HuH-7 (cell line): Measurements from ENCODE around the gene FAM168A.
"Not testable (repeated sequence)": the region's sequence is repeated elsewhere in the genome, so short reads cannot be mapped to it uniquely, and the experiment has no call there.

ENCODE experiments used
- DNase-seq: peaks from one replicate; pipeline ENCODE4 v3.0.0; 2011; ENCODE audit warnings: low spot score

The FAM168A gene

DNA sequence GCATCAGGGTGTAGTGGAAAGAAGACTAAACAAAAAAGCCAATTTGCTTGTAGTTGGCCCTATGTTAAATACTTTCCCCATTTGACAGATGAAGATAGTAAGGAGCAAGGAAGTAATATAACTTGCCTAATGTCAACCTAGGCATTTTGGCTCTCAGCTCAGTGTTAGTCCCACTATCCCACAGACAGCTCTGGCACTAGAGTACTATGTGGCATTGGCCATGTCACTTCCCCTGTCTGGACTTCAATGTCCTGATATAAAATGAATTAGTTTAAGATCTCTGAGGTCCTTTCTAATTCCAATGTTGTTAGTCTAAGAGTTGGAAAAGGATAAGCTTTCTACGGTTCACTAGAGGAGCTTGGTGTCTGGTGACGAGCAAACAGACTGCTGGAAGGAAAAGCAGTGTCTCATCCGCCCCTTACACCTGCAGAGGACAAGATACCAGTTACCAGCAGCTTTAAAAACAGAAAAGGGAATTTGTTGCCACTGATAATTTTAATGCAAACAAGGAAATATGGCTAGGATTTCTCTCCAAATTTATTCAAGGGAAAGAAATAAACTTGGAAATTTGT is 129.2 kb downstream of the FAM168A start:
- DNase-seq = no peak

DNA sequence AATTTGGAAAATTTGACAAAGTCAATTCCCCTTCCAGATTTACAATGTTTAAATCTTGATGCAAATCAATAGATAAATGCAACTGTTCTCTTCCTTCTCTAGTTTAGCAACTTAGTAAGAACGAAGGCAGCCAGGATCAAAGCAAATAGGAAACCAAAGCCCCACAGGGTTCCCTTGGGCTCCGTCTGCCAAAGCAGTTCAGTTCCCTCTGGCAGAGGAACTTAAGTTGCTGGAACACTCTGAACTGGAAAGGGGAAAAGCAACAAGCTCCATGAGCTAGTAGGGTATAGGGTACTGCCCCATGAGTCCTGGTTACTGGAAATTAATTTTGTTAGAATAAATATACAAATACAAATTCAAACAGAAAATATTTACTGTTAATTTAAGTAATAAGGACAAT is 130.4 kb downstream of the FAM168A start:
- DNase-seq = no peak

DNA sequence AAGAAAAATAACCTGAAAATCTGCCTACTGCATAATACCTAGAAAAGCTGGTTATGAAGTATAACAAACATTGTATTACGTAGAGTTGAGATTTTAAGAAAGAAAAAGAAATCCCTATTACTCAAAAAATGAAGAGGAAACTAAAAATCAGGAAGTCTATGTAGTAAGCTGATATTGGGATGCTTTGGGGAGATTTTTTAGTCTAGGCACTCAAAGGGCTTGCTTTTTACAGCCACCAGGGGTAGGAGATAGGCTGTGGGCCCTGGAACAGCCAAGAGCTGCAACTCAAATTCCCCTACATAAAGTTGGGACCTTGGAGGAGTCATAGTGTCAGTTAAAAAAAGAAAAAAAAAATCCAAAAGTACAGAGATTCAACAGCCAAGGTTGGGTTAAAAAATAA is 131.3 kb downstream of the FAM168A start:
- DNase-seq = no peak

DNA sequence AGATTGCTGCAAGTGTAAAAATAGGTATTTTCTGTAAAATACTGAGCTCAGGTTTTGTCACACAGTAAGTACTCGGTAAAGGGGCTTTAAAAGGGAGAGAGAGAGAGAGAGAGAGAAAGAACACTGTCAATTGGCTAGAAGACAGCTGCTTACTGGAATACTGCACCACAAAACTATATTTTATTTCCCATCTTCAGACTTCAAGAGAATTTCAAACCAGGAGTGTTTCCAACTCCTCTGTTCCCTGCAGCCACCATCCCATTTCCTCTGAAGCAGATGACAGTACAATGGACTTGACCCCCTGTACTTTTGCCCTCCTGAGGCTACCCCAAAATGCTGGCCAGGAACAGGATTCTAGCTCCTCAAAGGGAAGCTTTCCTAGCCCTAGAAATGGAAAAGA is 132.0 kb downstream of the FAM168A start:
- DNase-seq = no peak

DNA sequence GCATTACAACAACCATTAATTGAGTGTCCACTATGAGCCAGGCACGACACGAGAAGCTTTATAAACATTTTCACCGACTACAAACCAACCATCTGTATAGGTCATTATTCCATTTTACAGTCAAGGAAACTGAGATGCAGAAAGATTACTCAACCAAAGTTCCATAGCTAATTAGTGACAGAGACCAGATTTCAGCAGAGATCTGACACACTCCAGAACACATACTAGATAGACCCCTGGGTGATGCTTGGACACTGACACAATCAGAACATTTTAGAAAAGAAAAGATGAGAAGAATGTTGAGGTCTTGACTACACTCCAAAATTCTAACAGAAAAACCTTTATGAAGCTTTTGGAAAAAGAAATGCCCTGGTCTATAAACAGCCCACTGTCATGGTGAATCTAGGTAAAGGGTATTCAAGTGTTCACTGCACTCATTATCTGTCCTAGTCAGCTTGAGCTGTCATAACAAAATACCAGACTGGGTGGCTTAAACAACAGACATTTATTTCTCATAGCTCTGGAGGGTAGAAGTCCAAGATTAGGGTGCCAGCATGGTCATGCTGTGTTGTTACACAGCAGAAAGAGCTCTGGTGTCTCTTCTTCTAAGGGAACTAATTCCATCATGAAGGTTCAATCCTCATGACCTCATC is 132.8 kb downstream of the FAM168A start:
- DNase-seq = no peak

DNA sequence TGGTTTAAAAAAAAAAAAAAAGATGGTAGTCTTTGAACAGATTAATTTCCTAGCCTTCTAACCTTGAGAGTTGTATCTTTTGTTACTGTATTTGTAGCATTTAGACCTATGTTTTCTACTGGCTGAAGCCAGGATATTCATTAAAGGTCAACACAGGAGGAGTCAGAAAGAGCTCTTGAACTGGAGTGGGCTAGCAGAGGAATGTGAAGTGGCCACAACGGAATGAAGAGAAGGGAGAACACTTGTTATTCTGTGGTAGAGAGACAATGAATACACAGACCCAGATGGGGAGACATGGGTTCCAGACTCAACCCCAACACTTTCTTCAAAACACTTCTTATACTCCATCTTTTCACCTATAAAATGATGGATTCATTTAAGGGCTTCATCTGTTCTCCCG is 133.6 kb downstream of the FAM168A start:
- DNase-seq = no peak

DNA sequence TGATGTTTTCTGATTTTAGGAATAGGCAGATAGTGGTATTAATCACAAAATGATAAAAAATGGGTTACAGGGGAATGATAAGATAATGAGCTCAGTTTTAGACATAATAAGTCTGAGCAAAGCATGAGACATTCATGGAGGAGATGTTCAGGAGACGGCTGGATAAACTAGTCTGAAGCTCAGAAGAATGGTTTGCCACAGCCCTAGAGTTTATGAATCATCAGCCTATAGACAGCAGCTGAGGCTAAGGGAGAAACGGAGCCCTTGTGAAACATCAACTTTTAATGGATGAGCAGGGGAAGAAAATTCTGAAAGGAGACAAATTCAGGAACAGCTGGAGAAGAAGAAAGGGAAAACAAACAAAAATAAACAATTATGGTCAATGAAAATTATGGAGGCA is 134.6 kb downstream of the FAM168A start:
- DNase-seq = no peak

DNA sequence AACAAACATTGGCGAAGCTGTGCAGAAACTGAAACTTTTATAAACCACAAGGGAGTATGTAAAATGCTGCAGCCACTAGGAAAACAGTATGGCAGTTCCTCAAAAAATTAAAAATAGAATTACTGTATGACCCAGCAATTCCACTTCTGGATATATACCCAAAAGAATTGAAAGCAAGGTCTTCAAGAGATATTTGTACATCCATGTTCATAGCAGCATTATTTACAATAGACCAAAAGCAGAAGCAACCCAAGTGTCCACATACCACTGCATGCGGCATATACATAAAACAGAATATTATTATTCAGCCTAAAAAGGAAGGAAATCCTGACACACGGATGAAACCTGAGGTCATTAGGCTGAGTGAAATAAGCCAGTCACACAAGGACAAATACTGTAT is 135.9 kb downstream of the FAM168A start:
- DNase-seq = no peak

DNA sequence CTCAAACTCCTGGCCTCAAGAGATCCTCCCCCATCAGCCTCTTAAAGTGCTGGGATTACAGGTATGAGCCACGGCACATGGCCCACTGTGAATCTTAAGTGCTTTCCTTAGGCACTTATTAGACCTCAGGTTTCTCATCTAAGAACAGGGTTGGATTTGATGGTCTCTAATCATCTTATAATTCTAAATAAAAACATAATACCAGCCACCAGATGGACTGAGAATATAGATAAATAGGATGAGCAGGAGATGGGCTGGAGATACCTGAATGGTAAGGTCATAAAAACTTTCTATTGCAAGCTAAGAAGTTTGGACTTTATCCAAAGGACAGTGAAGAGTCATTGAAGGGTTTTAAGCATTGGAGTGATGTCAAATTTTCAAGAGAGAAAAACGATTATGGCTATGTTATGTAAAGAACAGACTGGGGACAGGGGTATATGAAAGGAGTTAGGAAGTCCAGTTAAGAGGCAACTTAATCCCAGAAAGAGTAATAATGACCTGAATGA is 136.5 kb downstream of the FAM168A start:
- DNase-seq = no peak

DNA sequence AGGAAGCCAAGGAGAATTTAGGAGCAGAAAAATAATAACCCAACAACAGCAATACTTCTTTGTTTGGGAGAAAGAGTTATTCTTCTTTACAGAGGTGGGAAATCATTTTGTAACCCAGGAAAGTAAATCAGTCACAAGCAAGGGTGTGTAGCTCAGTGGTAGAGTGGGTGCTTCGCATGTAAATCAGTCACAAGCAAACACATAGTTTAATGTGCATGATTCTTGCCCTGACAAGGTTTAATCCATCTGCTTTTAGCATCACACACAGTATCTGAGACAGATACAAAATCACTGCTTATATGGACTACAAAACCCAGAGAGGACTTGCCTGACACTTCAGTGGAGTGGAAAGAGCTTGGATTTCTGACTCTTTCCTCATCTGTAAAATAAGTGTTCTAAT is 139.7 kb downstream of the FAM168A start:
- DNase-seq = no peak

DNA sequence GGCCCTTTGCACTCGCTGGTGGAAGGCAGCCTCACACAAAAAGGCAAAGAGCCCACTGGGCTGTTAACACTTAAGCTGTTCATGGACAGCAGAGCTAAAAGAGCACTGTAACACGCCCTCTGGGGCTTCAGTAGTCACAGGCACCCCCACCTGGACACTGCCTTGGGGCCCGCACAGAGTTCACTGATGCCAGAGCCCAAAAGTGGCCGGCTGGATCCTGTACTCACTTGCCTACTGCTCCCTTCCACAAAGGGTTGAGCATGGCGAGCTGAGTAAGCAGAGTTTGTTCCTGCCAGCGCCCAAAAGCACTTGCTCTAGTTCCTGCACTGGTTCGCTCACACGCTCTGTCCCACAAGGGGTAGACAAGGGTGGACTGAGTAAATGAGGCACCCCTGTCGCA is 142.9 kb downstream of the FAM168A start:
- DNase-seq = no peak

DNA sequence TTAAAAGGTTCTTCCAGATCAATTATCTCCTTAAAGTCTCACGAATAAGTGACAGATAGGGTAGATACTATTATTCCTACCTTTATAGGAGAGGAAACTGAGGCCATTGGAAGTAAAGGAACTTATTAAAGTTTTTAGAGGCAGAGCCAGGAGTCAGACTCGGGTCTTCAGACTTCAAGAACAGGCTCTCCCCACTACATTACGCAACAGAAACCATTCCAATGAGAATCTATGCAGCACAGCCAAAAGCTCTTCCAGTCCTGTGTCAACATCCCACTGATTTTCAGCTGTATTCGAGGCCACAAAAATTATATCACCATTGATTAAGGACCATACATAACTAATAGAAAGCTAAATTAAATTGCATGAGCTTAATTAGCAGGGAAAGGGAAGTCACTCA is 144.3 kb downstream of the FAM168A start:
- no peak for DNase-seq

DNA sequence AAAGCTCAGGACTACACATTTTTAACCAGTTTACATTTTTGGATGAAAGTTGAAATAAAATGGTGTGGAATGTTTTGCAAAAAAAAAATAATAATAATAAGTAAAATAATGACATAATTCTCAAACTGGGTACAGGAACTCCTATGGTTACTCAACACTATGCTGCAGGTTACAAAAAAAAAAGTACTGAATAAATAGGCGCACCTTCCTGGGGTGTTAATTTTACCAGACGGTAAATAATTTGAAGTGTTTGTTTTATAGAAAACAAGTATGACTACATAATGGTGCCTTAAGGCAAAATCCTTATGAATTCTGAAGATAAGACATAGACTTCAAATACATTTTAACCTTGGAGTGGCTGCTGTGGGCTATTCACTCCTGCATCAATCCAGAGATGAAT is 145.2 kb downstream of the FAM168A start:
- no peak for DNase-seq

DNA sequence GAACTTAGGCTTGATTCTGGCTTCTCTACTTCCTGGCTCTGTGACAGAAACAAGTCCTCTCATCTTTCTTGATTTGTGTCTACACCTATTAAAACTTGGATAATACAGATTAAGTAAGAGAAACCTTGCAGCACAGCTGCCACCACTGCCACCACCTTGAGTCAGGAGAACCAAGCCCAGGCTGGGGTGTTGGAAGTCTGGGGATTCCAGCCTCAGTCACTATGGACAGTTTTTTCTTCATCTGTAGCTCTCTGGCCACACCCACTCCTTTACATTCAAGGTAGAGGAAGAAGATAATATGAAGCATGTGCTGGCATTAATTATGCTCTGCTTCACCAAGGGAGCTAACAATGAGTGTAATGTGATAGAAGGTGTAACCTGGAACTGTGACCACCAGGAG is 146.0 kb downstream of the FAM168A start:
- DNase-seq = no peak

DNA sequence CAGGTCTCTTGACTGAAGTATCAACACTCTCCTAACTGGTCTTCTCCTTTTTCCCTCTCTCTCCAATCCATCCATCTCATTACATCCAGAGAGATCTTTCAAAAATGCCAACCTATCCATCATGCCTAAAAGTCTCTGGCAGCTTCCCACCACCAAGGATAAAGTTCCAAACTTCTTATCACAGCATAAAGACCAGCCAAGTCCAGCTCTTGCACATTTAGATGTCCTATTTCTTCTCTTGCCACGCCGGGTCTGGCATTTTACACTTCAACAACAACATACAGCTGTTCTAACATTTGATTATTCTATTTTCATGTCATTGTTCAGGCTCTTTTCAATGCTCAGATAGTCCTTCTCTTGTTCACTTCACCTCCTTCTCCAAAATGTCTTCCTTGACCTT is 151.1 kb downstream of the FAM168A start:
- no peak for DNase-seq

DNA sequence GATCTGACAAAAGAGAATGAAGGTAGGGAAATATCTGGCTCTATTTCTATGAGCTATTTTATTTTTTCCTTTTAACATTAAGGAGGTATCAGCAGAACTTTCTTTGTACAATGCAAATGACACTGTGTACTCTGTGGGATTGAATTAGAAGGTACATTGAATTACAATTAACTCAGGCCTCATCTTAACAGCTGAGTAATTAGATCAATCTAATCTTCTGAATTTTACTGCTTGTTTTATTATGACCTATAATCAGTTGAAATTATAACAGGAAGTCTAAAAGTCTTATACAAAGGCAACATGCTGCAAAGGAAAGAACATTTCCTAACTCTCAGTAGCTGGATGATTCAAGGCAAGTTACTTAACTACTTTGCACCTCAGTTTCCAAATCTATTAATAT is 151.9 kb downstream of the FAM168A start:
- no peak for DNase-seq

DNA sequence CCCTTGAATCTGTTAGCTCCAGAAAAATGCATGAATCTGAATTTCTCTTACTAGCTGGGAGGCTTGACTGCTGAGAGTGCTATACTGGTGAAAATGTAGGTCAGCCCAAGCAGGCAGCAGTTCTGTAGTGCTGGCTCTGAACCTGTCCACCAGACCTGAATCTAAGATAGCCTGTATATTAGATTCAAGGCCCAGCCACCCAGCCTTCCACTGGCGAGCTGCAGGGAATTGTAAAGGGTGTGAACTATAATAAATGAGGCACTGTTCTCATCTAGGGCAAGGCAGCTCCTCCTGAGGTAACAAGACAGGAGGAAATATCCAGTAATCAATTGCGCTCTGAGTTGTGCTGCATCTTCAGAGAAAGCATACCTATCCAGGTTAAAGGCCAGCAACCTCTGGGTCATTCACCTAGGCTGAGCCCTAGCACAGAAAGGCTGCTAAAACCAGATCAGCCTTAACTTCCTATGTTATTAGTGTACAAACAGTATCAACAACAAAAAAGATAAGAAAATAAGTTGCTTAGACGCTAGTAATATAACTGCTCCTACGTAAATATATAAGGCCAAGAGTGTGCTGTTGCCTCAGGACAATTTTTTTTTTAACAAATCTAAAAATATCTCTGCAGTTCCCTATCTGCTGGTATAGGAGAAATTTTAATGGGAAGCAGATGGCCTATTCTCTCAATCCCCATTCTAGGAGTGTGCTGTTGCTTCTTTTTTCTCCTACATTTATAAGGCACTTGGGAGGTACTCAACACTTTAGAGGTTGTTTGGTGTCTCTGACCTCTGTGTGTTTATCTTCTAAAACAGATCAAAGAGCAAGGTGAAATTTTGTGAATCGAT is 158.7 kb downstream of the FAM168A start:
- DNase-seq = no peak

DNA sequence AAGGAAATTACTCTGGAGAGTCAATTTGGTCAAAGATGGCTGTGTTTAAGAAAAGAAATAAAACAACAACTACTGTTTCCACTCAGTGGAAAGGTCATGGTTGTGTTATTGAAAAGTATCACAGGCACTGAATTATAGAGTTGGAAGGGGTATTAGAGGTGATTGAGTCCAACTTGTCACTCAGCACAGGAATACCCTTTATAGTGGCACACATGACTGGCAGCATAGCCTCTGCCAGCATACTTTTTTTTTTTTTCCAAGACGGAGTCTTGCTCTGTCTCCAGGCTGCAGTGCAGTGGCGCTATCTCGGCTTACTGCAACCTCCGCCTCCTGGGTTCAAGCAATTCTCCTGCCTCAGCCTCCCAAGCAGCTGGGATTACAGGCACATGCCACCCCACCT is 161.1 kb downstream of the FAM168A start:
- DNase-seq = not testable (repeated sequence)

DNA sequence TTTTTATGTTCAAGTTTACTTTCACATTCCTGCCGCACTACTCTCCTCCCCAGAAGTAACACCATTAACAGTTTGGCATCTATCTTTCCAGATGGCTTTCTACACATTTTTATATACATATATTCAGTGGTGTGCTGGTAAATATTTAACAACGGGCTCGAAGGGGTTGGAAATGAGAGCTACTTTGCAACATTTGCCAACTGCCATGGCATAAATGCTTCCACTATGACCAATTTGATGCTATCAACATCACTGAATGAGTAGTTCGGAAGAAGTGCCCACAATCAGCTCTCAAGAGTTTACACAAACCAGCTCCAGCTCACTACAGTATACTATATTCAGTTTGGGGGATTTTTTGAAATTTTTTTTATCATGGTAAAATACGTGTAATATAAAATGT is 166.5 kb downstream of the FAM168A start:
- no peak for DNase-seq

DNA sequence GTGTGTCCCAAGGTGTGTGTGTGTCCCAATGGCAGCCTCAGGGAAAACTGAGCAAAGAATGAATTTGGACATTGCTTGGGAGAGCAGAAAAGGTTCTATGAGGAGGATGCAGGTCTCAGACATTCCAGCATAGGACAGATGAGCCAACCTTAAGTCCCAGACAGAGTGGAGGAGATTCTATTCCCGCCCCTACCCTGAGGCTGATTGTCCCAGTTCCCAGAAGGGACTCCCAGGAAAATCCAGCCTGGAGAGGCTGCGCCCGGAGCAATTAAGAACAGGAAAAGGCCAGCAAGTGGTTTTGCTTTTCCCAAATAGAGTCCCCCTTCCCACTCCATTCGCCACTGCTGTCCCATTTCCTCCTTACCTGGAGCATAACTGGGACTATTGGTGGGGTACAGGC is 167.6 kb downstream of the FAM168A start:
- DNase-seq = no peak

DNA sequence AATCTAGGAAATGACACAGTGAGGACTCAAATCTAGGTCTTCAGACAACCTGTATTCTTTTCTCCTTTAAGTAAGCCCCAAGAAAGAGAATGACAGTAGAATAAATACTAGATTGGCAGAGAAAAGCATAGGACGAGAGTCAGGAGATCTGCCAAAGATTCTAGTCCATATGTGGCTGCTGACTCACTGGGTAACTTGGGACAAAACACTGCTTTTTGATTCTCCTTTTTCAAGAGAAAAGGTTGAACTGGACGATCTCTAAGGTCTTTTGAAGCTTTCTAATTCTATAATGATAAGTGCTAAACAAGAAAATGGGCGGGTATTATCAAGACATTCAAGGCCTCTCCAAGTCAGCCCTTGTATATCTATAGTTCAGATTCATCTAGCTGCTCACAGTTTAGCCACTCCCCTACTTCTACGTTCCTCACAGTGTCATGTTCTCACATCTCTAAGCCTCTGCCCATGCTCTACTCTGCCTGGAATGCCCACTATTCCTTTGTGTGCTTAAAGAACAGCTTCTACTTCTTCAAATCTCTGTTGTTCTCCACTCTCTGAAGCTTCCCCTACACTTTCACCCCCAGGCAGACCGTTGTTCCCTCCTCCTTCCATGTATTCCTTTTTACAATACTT is 168.7 kb downstream of the FAM168A start:
- DNase-seq = no peak

DNA sequence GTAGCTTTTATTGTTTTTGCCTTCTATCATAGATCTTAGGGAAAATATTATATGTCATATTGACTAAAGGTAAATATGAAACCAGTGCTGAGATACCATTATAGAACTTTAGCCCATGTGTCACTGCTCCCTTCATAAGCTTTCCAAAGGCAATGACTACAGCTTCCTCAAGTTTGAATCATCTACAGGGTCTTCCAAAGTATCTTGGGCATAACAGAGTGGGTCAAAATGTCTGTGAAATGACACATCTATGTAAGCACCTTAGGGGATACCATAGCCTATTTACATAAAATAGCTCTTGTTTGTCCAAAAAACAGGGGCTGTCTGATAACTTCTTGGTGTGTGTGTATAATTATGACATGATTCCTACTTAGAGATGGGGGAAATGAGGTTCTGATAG is 169.2 kb downstream of the FAM168A start:
- DNase-seq = no peak

DNA sequence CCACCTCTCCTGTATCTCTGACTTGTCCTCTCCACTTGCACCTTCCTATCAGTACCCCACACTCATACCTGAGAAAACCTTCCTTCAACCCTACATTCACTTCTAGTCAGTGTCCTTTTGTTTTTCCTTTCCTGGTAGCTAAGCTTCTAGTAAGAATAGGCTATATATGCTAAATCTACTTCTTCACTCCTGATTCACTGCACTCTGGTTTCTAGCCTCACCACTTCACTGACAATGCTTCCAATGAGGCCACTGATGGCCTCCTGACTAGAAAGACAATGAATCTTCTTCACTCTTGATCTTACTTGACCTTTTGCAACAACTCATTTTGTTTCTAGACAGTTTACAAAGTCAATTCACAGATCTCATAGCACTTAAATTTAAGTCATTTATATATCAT is 169.7 kb downstream of the FAM168A start:
- DNase-seq = no peak
